ENCODE data around the gene CCDC178.

Gene CCDC178

DNA sequence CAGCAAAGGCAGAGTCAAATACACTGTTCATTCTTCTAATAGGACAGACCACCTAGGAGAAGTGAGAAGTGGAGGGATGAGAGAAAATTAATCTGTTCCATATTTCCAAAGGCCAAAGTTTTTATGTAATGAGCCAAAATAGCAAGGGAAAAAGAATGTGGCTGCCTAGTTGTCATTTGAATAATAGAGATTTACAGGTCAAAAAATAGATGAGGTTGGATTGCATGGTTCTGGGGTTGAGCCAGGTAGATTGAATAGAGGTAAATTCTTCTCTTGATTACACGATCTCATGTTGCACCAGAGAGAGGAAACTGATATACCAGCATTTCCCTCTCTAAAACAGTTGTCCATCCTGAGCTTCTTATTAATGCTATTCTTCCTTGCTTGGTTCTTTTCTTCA, 325.8 kb downstream of the CCDC178 start:
- no peak for DNase-seq

DNA sequence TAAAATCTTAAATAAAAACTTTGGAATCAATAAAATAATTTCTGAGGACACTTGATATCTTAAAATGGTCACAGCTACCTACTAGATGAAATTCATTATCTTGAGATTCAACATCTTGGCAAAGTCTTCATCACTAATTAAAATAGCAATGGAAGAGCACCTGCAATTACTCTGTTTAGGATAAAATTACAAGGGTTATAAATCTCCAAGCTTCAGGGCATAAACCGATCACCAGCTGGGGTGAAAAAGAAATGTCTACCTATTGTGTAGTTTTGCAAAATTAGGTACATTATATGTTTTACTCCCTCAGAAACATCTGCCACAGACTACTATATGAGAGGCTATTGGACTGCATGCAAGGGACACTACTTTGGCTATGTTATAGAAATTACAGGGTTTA, 327.1 kb downstream of the CCDC178 start:
- no peak for DNase-seq

DNA sequence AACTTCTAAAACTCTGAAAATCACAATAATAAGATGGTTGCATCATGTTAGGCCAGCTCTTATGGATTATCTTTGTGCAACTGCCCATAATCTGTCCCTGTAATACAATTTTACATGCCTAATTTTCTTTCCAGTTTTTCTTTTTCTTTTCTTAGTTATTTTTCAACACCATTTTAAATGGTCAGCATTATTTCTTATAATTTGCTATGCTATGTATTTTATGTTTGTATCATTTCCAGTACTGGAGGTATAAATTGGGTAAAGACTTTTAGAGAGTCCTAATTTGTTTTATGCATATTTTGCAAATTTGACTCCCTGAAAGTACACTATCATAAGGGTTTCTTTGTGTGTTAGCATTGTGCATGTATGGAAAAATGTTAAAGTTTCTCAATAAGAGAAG, 333.0 kb downstream of the CCDC178 start:
- DNase-seq, result no peak

DNA sequence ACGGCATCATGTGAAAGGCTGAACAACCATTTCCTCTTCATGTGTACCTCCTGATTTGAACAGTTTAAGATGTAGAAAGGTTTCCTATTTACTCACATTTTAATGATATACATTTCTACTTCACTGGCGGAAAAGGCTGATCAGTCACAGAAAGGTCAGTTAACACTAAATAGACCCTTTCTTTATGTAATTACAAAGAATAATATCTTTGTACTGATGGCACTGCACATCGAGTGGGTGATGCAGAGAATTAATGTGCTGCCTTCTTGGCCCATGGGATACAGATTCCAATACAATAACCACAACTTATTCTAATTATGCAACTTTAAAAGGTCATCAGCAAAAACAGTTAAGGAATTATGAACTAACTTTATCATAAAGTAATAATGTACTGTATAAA, 339.2 kb downstream of the CCDC178 start:
- no peak for DNase-seq

DNA sequence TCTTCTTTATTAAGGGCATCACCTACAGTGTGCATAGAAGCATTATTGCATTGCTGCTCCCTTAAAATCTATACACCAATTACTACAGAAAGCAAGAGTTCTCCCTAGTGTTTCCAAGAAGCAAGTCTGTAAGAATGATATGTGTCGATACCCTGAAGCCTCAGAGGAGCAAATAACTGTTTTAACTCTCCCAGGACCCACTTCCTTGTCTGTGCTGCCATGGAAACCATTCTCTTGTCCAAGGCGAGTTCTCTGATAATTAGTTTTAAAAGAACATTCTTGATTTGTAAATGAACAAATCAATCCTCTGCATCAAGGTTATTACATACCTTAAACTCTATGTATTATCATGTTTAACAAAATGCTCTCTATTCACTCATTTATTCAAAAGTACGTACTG, 340.9 kb downstream of the CCDC178 start:
- no peak for DNase-seq

DNA sequence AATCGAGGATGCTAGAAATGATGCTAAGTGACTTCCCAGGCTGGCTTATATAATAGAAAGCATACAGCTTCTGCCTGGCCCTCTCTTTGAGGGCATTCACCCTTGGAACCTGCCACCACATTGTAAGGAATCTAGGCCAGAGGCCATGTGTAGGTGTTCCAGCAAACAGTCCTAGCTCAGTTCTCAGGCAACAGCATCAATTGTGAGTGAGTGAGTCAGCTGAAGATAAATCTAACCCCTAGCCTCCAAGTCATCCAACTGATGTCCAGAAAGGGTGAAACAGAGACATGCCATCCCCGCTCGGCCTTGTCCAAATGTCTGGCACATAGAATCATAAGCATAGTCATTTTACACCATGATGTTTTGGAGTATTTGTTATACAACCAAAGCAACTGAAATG, 343.4 kb downstream of the CCDC178 start:
- DNase-seq, result no peak

DNA sequence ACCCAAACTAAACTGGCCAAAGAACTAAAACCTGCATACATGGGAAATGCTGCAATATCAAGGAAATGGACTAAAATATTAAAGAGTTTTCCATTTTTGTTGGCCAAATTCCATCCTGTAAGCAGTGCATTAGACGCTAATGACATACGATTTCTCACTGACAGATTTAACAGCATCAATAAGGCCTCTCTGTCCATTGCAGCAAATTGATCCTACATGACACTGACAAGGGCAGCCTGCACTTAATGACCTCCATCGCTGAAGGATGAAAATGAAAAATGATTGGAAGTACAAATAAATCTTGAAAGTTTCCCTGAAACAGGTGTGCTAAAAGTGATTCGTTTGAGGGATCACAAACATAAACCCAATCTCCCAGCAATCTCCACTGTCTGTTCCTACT, 350.1 kb downstream of the CCDC178 start:
- no peak for DNase-seq

DNA sequence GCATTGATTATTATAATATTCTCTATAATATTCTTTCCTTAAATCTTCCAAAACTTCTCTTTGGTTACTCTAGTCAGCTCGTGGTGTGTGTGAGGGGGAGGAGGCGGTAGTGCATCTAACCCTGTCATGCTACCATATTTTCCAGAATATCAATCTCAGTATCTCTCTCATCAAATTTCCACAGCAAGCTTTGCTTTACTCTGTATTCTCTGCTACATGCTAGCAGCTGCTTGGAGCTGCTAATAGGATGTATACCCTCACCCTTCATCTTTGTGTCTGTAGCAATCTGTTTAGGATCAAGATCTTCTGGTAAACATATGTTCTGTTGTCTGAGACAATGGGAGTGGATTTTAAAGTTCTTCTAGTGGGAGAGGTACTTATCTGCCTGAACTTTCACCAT, 363.9 kb downstream of the CCDC178 start:
- DNase-seq, result no peak

DNA sequence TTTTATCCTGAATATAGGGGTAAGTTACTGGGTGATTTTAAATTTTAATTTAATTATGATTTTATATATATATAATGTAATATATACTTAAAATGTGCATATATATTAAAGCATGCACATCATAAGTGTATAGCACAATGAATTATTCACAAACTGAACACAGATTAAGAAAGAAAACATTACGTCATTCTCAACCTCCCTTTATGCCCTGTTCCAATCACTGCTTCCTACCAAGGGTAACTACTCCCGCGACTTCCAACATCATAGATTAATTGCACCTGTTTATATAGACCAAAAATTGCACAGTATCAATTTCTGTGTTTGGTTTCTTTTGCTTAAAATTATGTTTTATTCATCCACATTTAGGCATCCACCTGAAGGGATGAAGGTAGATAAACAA, 366.4 kb downstream of the CCDC178 start:
- DNase-seq, result no peak

DNA sequence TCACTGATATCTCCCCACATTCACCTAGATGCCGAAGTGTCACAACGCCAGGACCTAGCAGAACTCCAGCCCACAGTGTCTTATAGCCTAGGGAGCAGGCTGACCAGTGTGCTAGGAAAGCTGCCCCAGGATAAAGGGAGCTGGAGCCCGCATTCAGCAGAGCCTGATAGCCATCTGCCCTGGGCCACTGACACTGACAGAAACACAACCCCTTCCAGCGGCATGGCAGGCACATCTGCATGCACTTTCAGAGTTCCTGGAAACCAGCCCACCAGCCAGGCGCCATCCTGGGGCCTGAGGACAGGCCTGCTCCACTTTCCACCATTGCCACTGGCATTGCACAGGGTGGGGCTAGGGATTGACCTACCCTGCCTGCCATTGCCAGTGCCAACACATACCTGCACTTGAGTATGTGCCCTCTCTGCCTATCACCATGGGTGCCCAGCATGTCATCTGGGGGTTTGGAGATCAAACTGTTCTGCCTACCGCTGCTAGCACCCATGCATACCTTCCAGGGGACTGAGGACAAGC, 377.6 kb downstream of the CCDC178 start:
- DNase-seq, result no peak

DNA sequence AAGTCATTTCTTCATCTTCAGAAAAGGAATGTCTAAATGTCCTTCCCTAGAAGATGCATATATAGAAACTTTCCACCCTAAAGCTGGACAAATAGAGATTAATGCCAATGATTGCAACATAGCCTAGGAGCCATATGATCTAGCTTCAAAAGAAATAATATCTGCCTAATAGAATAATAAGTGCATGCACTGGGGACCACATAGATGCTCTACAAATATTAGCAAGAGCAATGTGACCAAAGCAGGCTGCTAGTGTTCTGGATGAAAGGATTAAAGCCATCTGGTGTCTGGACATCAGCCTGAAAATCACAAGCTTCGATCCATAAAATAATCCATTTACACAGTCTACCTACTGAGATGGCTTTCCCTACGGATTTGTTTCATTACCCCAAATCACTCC, 387.6 kb downstream of the CCDC178 start:
- no peak for DNase-seq

DNA sequence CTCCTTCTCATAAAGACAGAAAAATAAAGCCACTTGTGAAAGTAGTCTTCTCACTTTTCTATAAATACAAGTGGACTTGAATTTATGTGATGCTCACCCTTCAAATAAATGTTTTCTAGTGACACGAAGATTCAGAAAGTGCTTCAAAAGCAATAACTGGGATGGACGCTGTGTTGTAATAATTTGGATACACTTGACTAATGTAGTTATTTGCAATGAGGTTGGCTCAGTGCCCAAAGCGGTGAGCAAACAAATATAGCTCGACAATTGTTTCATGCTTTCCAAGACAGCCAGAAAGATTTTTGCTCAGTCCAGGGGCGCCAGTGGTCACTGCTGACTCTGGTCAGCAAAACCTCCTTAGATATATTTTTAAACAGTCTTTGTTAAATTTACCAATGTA, 389.1 kb downstream of the CCDC178 start:
- DNase-seq, result peak; percentile 52

DNA sequence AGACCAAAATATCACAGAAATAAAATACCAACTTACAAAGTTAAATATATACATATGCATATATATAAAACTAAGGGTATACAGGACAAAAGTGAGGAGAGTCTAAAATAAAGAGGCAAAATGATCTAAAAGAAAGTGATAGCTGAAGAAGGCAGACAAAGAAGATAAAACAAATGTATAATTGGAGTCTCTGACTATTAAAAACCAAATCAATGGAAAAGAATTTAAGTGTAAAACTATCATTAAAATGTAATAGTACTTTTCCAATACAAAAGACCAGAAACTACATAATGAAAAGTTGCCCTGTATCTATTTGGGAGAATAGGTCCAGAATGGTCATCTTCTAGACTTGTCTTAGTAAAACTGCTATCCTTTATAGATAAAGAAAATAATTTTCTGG, 400.3 kb downstream of the CCDC178 start:
- no peak for DNase-seq

DNA sequence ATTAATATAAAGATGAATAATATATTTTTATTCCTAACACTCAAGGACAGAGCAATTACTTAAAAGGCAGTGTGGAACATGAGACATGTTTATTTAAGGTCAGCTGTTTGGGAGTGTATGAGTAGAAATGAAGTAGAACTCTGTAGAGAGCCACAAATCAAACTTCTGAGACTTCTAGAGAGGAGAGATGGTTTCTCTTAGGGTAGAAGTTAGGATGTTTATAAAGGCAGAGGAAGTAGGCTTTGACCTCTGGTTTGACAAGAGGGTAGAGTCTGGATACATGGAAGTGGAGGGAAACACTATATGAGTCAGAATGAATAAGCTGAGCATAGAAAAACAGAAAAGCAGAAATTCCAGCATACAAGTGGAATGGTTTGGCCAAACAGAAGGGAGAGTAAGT, 405.6 kb downstream of the CCDC178 start:
- DNase-seq, result no peak

DNA sequence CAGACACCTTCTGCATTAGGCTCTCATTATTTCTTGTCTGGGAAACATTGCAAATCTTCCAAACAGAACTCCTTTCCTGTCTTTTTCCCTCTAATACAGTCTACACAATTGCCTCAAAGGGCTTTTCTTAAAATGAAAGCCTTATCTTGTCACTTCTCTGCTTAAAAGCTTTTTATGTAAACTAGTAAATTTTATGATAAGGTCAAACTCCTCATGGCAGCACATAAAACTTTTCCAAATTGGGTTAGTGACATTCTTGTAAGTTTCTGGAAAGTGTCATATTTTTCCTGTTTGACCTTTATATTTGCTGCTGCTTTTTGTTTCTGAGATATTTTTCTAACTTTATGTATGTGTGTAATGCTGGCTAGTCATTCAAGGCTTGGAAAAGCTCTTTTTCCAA, 406.3 kb downstream of the CCDC178 start:
- DNase-seq, result no peak

DNA sequence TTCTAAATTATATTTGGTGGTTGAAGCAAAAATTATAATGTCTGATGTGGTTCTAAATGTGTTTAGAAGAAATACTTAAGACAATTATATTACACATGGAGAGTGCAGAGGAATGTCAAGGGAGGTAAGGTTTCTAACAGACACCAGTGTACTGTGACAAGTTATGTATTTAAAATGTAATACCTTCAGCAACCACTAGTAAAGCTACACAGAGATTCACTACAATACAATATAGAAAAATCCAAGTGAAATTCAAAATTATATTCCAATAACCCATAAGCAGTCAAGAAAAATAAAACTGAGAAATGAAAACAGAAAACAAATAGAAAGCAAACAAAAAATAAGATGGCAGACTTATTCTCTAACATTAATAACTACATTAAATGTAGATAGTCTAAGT, 418.2 kb downstream of the CCDC178 start:
- no peak for DNase-seq

DNA sequence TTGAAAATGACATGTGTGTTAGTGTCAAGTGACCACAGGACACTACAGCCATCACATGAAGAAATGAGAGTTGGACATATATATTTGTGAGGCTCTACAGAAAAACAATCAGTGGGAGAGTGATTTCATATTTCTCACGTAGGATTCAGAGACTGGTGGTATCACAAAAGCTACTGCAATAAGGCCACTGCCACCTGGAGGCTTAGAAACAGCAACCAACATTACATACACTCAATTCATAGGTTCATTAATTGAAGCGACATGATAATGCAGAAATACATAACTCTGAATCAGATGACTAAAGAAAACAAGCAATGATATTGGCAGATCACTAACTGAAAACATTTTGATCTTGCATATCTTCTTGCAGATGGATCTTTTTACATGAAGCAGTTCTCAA, 419.6 kb downstream of the CCDC178 start:
- DNase-seq, result no peak

DNA sequence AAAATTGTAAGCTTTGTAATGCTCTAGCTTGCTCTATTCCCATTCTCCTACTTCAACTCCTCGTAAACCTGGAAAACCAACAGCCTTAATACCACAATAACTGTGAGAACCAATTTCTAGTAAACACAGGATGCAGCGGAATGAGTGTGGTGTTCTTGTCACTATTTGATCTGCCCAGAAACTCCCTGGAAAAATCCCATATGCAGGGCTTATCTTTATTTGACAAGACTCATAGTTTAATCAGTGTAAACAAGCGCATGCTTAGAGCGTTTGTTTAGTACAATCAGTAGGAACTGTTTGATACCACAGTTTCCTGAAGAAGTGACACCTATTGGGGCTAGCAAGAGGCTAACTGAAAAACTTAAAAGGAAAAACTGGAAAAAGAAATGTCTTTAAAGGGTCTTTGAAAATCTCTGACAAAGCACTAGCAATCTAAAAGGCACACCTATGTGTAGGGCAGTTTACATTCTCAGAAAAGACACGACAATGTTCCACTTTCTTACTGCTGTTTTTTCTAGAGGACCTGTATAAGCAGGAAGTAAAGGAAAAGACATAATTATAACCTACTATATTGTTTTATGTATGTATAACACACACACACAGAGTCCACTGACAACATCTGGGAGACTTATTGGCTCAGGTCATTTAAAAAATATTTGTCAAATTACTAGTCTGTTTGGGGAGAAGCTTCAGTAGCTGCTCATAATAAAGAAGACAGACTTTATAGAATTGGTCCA, 426.3 kb downstream of the CCDC178 start:
- DNase-seq, result no peak

DNA sequence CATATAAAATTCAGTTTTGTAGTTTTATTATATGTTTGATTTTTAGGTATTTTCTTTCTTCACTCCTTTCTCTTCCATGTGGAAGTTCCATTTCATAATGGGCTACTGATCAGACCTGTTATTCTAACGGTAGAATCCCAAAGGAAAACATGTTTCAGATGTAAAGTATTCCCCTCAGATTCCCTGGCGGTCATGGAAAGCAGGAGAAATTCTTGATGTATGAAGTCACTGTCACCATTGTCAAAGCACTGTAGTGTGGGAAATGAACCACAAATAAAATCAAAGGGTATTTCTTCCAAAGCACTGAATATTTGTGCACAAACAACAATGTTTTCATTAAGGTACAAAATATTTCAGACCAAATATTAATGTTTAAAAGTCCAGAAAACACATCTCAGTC, 430.4 kb downstream of the CCDC178 start:
- no peak for DNase-seq

DNA sequence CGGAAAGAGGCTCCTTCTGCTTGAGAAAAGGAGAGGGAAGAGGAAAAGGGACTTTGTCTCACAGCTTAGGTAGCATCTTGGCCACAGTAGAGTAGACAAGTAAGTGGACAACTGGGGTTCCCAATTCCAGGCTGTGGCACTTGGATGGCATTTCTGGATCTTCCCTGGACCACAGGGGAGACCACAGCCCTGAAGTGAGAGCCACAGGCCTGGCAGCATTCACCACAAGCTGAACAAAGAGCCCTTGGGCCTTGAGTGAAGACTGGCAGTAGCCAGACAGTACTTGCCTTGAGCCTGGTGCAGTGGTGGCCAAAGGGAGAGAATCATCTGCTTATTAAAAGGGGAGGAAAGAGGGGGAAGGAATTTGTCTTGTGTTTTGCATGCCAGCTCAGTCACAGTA, 441.6 kb downstream of the CCDC178 start:
- DNase-seq, result no peak

DNA sequence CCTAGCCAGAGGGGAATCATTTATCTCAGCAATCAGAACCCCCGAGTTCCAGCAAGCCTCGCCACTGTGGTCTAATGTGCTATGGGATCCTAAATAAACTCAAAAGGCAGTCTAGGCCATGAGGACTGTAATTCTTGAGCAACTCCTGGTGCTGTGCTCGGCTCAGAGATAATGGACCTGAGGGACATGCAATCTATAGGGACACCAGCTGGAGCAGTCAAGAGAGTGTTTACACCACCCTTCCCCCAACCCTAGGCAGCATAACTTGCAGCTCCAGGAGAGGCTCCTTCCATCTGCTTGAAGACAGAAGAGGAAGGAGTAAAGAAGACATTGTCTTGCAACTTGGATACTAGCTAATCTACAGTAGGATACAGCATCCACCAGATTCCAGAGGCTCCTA, 442.2 kb downstream of the CCDC178 start:
- DNase-seq, result no peak

DNA sequence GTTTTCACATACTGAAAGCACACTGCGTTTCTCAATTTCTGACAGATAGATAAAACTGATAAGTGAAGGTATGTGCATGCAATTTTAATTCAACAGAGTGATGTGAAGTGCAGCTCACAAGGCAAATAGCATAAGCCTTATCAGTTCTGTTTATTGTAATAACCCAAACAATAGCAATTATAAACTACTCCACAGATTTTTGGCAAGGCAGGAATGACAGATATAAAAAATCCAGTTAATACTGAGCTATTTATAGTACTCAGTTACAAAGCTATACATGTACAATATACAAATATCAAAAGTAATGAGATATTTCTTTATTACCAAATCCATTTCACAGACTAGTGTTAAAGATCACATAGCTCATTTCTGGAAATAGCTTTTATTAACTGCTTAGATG, 456.8 kb downstream of the CCDC178 start:
- DNase-seq, result no peak

DNA sequence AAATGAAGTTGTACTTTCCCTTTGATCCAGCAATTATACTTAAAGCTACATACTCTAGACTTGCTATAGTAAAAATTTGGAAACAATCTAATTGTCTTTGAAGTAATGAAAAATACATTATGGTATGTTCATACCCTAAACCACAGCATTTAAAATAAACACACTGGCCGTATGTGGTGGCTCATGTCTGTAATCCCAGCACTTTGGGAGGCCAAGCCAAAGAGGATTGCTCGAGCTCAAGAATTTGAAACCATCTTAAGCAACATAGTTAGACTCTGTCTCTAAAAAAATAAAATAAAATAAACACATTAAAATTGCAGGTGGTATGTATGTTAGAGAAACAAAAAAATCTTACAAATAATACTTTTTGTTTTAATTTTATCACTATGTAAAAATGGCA, 459.6 kb downstream of the CCDC178 start:
- no peak for DNase-seq

DNA sequence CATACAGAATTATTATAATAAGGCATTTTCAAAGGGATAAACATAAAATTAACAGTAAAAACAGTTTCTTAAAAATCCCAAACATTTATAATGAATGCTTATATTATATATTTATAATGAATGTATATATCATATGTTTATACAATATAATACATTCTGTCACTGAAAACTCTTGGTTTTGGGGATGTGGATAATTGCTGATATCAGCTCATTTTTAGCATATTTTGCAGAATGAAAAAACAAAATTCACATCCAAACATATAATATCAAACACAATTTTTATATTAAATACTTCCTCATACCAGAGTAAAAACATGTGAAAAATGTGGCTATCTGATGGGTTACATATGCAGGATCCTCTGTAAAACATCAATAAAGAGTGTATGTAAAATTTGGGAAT, 465.0 kb downstream of the CCDC178 start:
- no peak for DNase-seq

DNA sequence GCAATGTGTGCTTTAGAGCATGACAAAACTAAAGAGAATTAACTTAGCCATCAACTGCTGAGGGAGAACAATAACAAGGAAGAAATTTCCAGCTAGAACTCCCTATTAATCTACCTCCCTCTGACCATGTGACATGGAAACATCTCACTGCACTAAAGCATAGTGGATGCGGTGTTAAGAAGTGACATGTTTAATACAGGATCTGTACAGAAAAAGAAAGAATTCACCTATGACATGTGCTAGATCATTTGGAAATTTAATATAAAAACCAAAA, 465.4 kb downstream of the CCDC178 start:
- no peak for DNase-seq
